HepG2 (cell line): ENCODE data around the gene PSMC5. TPM values are rescaled to one million over a fixed set of nuclear protein-coding genes. Genes with fewer than 3 reads are reported as not detected.

ENCODE experiments used
- GATA4 ChIP-seq: sonication (generic); IDR thresholded peaks from 2 replicates; pipeline ENCODE4 v1.6.1; 2016; ENCODE audit warnings: antibody characterized with exemption, low read depth, borderline replicate concordance
- MAFG ChIP-seq: sonication (generic); formaldehyde crosslinking; IDR thresholded peaks from 2 replicates; pipeline ENCODE4 v1.5.1; 2020; ENCODE audit warnings: mild to moderate bottlenecking, missing genetic modification reagents
- PHF8 ChIP-seq: sonication (generic); formaldehyde crosslinking; IDR thresholded peaks from 2 replicates; pipeline ENCODE4 v1.5.0; 2020; ENCODE audit warnings: missing genetic modification reagents
- POGZ ChIP-seq: sonication (generic); formaldehyde crosslinking; IDR thresholded peaks from 2 replicates; pipeline ENCODE4 v1.4.0; 2020; ENCODE audit warnings: mild to moderate bottlenecking, missing genetic modification reagents
- SMC3 ChIP-seq: IDR thresholded peaks from 2 replicates; pipeline ENCODE4 v1.6.1; 2011; ENCODE audit warnings: low read length, improper control_type of control experiment
- SRSF9 ChIP-seq: fragments of 200-400 bp; formaldehyde crosslinking; IDR thresholded peaks from 2 replicates; pipeline ENCODE4 v1.6.1; 2018; ENCODE audit warnings: borderline replicate concordance, mild to moderate bottlenecking, low read depth, low read length; ENCODE audit not compliant: insufficient read depth, poor library complexity, severe bottlenecking
- ZKSCAN1 ChIP-seq: fragments of 150-350 bp; IDR thresholded peaks from 2 replicates; pipeline ENCODE4 v1.6.1; 2014; ENCODE audit warnings: low read length
- ZNF737 ChIP-seq: sonication (generic); formaldehyde crosslinking; IDR thresholded peaks from 2 replicates; pipeline ENCODE4 v1.5.0; 2020; ENCODE audit warnings: missing genetic modification reagents, mild to moderate bottlenecking, borderline replicate concordance
- polyA plus RNA-seq, 8 experiments: library from polyadenylated mRNA; depleted of rRNA in 3 of 8; stranded (reverse) in 7 of 8; unstranded in 1 of 8; fragments of >200 nt; fragmentation: Illumina TruSeq in 4 of 8; extraction: Trizol in 4 of 8; gene quantifications; 2 replicates each; pipeline versions ENCODE4 v1.2.1 to v1.2.3, GENCODE V29; 2011 to 2016; ENCODE audit warnings: low read depth in 4 of 8, missing spikeins in 1 of 8, mixed read lengths in 1 of 8; ENCODE audit not compliant: insufficient read depth in 1 of 8
- total RNA-seq, 5 experiments: library from RNA; depleted of rRNA; stranded (reverse); fragments of >200 nt; fragmentation: Illumina TruSeq; extraction: Trizol; gene quantifications; 2 replicates each; pipeline ENCODE4 v1.2.3, GENCODE V29; 2016; ENCODE audit warnings: low read depth in 1 of 5
- TF ChIP-seq, protein P1 (sequence below): sonication (generic); formaldehyde crosslinking; IDR thresholded peaks from 2 replicates; pipeline ENCODE4 v1.4.0; 2020; ENCODE audit warnings: mild to moderate bottlenecking, missing genetic modification reagents
- TF ChIP-seq, protein P2 (sequence below): IDR thresholded peaks from 2 replicates; pipeline ENCODE4 v1.6.1; 2016; ENCODE audit warnings: low read depth, missing genetic modification reagents, missing compliant biosample characterization

PSMC5 gene
- total and polyA plus RNA-seq, 2 of the 13 experiments (the other 11 are each of a cell fraction or from before 2014, with no cell fraction given) = 35.3 to 128 TPM

DNA sequence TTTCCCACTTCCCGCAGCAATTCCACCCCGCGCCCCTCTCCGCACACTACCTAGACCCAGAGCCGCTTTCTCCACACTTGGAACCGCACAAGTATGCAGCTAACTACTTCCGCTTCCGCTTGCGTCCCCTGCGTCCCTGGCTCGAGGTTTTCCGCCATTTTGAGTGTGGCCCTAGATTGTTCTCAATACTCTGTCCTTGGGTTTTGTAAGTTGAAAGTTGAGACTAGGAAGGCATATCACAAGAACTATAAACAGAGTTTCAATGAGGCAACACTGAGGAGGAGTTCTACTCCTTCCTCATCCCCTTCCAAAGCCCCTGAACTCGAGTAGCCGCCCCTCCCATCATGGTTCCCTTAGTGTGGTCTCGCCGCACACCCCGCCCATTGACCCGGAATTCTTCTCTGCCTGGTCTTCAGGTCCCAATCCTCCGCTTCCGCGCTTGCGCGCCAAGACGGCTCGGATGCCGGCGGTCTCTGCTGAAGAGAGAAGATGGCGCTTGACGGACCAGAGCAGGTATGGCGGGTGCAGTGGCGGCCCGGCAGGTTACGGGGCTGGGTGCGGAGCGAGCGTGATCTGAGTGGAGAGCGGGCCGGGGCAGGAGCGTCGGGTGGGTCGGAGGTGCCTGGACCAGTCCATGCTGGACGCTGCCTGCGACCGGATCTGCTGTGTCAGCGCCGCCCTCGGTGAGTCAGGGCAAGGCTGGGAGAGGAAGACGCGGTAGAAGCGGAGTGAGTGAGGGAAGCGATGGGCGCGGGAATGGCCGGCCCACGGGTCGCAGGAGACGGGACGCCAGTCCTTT lies at the start of gene PSMC5, which contains the start of gene FTSJ3 (continued):
- TF ChIP-seq SMC3 = no peak; the same call in 1 of the 2 replicates
- TF ChIP-seq GATA4 = peak; percentile 66; the same call in 1 of the 2 replicates
- no peak for TF ChIP-seq ZNF737 (CRISPR knock-in tag)
- peak; percentile 74 for TF ChIP-seq POGZ (CRISPR knock-in tag)
- TF ChIP-seq ZKSCAN1 = peak; percentile 43; the same call in 1 of the 2 replicates
- TF ChIP-seq, protein P1, sequence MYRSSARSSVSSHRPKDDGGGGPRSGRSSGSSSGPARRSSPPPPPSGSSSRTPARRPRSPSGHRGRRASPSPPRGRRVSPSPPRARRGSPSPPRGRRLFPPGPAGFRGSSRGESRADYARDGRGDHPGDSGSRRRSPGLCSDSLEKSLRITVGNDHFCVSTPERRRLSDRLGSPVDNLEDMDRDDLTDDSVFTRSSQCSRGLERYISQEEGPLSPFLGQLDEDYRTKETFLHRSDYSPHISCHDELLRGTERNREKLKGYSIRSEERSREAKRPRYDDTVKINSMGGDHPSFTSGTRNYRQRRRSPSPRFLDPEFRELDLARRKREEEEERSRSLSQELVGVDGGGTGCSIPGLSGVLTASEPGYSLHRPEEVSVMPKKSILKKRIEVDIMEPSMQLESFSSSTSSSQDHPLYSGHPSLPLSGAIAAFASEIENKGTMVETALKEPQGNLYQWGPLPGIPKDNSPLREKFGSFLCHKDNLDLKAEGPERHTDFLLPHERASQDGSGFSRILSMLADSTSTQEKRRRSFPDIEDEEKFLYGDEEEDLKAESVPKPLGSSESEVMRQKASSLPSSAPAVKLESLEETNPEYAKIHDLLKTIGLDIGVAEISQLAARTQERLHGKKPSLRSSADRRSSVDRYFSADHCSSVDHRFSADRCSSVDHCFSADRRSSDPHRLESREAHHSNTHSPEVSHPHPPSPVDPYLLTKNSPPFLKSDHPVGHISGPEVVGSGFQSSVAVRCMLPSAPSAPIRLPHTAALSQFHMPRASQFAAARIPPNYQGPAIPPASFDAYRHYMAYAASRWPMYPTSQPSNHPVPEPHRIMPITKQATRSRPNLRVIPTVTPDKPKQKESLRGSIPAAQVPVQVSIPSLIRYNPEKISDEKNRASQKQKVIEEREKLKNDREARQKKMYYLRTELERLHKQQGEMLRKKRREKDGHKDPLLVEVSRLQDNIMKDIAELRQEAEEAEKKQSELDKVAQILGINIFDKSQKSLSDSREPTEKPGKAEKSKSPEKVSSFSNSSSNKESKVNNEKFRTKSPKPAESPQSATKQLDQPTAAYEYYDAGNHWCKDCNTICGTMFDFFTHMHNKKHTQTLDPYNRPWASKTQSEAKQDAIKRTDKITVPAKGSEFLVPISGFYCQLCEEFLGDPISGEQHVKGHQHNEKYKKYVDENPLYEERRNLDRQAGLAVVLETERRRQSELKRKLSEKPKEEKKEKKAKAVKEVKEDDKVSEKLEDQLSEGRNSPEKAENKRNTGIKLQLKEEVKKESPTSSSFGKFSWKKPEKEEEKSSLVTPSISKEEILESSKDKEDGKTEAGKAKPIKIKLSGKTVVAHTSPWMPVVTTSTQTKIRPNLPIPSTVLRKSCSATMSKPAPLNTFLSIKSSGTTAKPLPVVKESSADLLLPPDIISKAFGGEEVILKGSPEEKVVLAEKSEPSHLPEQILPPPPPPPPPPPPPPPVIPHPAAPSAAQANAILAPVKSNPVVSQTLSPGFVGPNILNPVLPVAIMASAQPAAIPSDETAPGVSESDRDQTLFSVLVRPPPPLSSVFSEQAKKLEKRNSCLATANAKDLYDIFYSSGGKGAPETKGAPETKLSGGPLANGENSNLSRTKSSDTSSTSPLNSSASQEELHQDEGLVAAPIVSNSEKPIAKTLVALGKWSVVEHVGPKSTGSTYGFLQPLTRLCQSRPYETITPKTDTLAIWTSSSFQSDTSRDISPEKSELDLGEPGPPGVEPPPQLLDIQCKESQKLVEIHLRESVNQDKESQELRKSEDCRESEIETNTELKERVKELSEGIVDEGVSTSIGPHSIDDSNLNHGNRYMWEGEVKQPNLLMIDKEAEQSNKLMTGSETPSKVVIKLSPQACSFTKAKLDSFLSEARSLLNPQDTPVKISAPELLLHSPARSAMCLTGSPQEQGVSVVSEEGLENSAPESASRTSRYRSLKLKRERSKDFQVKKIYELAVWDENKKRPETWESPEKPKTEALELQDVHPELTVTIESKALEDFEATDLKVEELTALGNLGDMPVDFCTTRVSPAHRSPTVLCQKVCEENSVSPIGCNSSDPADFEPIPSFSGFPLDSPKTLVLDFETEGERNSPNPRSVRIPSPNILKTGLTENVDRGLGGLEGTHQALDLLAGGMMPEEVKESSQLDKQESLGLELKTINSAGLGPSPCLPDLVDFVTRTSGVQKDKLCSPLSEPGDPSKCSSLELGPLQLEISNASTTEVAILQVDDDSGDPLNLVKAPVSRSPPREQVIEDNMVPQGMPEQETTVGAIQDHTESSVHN (CRISPR knock-in tag) = peak; percentile 91
- peak; percentile 94 for TF ChIP-seq MAFG
- TF ChIP-seq PHF8 (CRISPR knock-in tag) = peak; percentile 97
- TF ChIP-seq SRSF9 = no peak
- TF ChIP-seq, protein P2, sequence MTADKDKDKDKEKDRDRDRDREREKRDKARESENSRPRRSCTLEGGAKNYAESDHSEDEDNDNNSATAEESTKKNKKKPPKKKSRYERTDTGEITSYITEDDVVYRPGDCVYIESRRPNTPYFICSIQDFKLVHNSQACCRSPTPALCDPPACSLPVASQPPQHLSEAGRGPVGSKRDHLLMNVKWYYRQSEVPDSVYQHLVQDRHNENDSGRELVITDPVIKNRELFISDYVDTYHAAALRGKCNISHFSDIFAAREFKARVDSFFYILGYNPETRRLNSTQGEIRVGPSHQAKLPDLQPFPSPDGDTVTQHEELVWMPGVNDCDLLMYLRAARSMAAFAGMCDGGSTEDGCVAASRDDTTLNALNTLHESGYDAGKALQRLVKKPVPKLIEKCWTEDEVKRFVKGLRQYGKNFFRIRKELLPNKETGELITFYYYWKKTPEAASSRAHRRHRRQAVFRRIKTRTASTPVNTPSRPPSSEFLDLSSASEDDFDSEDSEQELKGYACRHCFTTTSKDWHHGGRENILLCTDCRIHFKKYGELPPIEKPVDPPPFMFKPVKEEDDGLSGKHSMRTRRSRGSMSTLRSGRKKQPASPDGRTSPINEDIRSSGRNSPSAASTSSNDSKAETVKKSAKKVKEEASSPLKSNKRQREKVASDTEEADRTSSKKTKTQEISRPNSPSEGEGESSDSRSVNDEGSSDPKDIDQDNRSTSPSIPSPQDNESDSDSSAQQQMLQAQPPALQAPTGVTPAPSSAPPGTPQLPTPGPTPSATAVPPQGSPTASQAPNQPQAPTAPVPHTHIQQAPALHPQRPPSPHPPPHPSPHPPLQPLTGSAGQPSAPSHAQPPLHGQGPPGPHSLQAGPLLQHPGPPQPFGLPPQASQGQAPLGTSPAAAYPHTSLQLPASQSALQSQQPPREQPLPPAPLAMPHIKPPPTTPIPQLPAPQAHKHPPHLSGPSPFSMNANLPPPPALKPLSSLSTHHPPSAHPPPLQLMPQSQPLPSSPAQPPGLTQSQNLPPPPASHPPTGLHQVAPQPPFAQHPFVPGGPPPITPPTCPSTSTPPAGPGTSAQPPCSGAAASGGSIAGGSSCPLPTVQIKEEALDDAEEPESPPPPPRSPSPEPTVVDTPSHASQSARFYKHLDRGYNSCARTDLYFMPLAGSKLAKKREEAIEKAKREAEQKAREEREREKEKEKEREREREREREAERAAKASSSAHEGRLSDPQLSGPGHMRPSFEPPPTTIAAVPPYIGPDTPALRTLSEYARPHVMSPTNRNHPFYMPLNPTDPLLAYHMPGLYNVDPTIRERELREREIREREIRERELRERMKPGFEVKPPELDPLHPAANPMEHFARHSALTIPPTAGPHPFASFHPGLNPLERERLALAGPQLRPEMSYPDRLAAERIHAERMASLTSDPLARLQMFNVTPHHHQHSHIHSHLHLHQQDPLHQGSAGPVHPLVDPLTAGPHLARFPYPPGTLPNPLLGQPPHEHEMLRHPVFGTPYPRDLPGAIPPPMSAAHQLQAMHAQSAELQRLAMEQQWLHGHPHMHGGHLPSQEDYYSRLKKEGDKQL (CRISPR knock-in tag) = no peak
